Endothelial cell (in vitro differentiated cells): ENCODE results near the gene DES. TPM values are rescaled to one million over a fixed set of nuclear protein-coding genes. Genes with fewer than 3 reads are reported as not detected.

Experiments used
- DNase-seq: peaks from one replicate; pipeline ENCODE4 v3.0.0; 2021; ENCODE audit warnings: low spot score
- H3K27ac Mint-ChIP-seq: one replicate; pipeline ENCODE4 v1.8.0; 2021; ENCODE audit warnings: mixed read lengths, inconsistent platforms; ENCODE audit not compliant: unreplicated experiment
- H3K27me3 Mint-ChIP-seq: one replicate; pipeline ENCODE4 v1.8.0; 2021; ENCODE audit warnings: mild to moderate bottlenecking, moderate library complexity, mixed read lengths, inconsistent platforms; ENCODE audit not compliant: unreplicated experiment
- H3K36me3 Mint-ChIP-seq: one replicate; pipeline ENCODE4 v1.8.0; 2021; ENCODE audit warnings: mild to moderate bottlenecking, low read depth, mixed read lengths, inconsistent platforms; ENCODE audit not compliant: unreplicated experiment
- H3K4me1 Mint-ChIP-seq: one replicate; pipeline ENCODE4 v1.8.0; 2021; ENCODE audit warnings: mild to moderate bottlenecking, mixed read lengths, inconsistent platforms; ENCODE audit not compliant: unreplicated experiment
- H3K4me3 Mint-ChIP-seq: one replicate; pipeline ENCODE4 v1.8.0; 2021; ENCODE audit warnings: mild to moderate bottlenecking, mixed read lengths, inconsistent platforms; ENCODE audit not compliant: unreplicated experiment
- H3K9me3 Mint-ChIP-seq: one replicate; pipeline ENCODE4 v1.8.0; 2021; ENCODE audit warnings: mixed read lengths, inconsistent platforms; ENCODE audit not compliant: unreplicated experiment
- total RNA-seq: library from RNA; stranded (reverse); fragmentation: NEBNext Ultra II Directional; extraction: Animal tissue kit (Norgen Biotek cat#: 25700); gene quantifications from one replicate; pipeline ENCODE4 v1.2.1, GENCODE V29; 2021; ENCODE audit not compliant: unreplicated experiment
- TF ChIP-seq, protein P1 (sequence below): fragments of 200-600 bp; sonication (generic); IDR thresholded peaks from one replicate; pipeline ENCODE4 v1.5.0; 2021; ENCODE audit warnings: antibody characterized with exemption; ENCODE audit not compliant: unreplicated experiment

DES gene
- total RNA-seq, 1 donor from 2014 or later: 0.10 TPM

- TF ChIP-seq, protein P1, sequence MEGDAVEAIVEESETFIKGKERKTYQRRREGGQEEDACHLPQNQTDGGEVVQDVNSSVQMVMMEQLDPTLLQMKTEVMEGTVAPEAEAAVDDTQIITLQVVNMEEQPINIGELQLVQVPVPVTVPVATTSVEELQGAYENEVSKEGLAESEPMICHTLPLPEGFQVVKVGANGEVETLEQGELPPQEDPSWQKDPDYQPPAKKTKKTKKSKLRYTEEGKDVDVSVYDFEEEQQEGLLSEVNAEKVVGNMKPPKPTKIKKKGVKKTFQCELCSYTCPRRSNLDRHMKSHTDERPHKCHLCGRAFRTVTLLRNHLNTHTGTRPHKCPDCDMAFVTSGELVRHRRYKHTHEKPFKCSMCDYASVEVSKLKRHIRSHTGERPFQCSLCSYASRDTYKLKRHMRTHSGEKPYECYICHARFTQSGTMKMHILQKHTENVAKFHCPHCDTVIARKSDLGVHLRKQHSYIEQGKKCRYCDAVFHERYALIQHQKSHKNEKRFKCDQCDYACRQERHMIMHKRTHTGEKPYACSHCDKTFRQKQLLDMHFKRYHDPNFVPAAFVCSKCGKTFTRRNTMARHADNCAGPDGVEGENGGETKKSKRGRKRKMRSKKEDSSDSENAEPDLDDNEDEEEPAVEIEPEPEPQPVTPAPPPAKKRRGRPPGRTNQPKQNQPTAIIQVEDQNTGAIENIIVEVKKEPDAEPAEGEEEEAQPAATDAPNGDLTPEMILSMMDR: no peak
- H3K9me3 Mint-ChIP-seq: no peaks in the 10 kb centered on the region
Observed at GRCh38 chr2:219386532-219387280, 31.5 kb upstream of the DES start.

DNA sequence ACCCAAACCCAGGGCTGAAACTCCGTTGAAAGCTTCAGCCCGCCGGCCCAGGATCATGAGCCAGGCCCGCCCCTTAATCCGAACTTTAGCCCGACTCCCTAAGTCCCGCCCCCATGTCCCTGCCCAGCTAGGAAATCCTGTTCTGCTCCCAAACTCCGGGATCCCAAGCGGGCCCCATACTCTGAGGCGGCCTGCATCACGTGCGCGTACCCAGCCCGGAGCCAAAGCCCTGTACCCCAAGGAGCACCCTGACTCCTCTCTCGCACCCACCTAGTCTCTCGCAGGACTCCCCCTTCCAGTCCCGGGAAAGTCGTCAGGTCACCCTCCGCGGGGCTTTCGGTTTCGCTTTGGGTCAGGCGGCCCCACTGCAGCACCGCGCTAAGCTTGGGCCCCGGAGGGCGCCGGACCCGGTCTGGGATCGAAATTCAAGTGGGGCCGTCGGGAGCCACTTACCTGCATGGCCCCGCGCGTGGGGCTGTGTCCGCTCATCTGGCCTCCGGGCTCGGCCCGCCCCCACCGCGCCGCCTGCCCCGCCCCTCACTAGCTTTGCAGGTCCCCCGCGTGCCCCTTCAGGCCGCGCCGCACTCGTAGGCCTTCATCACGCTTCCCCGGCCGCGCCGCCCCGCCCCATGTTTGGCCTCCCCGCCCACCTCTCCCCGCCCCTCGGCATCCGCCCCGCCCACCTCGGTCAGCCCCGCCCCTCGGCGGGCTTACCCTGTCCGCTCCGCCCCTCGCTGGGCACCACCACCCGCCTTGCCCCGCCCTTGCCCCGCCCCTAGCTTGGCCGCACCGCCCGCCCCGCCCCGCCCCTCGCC is 30.7 kb upstream of the DES start, which contains the start of gene DNPEP:
Gene DNPEP, minus strand, starts transcription at position 607 of the 815 bp plus-strand sequence. Its CDS starts 118 bp downstream, at position 489.
- TF ChIP-seq, protein P1: no peak
- Mint-ChIP-seq H3K27me3 (peaks cover 8% of the 10 kb centered on the region), H3K4me3 (peak within 1 kb of the TSS; percentile 96), H3K36me3 (peaks cover 18% of the 10 kb centered on the region), H3K27ac (peak within 1 kb of the TSS; percentile 72), H3K4me1 (peaks cover 17% of the 10 kb centered on the region), H3K9me3 (no peaks in the 10 kb centered on the region)
- peak; percentile 99 for DNase-seq

More at GRCh38 chr2:219386532-219387280, 31.5 kb upstream of the DES start:
- Mint-ChIP-seq H3K27ac (peak overlapping the region; percentile 72), H3K27me3 (peaks cover 10% of the 10 kb centered on the region), H3K4me3 (peak overlapping the region; percentile 96), H3K36me3 (peaks cover 23% of the 10 kb centered on the region), H3K4me1 (peaks cover 17% of the 10 kb centered on the region)
- no peak for DNase-seq

DNA sequence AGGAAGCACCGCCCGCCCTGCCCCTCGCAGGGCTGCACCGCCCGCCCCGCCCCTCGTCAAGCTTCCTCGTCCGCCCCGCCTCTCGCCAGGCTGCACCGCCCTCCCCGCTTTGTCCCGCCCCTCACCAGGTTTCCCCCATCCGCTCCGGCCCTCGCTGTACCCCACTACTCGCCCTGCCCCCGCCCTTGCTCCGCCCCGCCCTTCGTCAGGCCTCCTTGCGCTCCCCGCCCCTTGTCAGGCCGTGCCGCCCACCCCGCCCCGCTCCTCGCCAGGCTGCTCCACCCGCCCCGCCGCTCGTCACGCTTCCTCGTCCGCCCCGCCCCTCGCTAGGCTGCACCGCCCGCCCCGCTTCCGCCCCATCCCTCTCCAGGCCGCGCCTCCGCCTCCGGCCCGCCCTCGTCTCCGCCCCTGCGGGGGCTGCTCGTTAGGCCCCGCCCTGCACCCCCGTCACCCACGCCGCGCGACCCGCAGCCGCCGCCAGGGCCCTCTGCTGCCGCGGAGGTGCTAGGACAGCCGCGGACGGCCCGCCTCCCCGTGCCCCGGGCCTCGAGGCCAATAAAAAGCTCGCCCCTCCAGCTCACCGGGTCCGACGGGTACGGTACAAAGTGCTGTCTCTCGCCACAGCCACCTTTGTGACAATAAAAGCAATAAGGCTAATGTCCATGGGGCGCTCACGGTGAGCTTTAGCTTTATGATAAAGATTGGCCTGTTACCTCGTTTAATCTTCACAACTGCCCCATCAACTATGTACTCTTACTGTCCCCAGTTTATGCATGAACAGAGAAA is 29.9 kb upstream of the DES start:
- TF ChIP-seq, protein P1: peak; percentile 33
- H3K27ac Mint-ChIP-seq: peak overlapping the region; percentile 4
- H3K4me1 Mint-ChIP-seq: peaks cover 16% of the 10 kb centered on the region
- H3K9me3 Mint-ChIP-seq: no peaks in the 10 kb centered on the region
- peak overlapping the region; percentile 80 for H3K4me3 Mint-ChIP-seq
- H3K36me3 Mint-ChIP-seq: peaks cover 15% of the 10 kb centered on the region
- peaks cover 8% of the 10 kb centered on the region for H3K27me3 Mint-ChIP-seq
- peak; percentile 98 for DNase-seq

DNA sequence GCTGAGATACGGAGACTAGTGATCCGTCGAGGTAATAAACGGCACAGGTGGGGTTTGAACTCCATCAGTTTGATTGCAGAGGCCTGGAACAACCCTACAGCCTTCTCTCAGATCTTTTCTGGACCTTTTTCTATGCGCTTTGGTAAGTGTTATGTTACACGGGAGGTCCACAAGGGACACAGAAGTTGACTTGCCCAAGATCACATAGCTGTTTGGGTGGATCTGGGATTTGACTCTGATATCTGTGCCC is 29.3 kb upstream of the DES start:
- TF ChIP-seq, protein P1: no peak
- peaks cover 9% of the 10 kb centered on the region for H3K36me3 Mint-ChIP-seq
- no peaks in the 10 kb centered on the region for H3K9me3 Mint-ChIP-seq
- DNase-seq: no peak
- peak overlapping the region; percentile 4 for H3K27ac Mint-ChIP-seq
- peak overlapping the region; percentile 80 for H3K4me3 Mint-ChIP-seq
- H3K27me3 Mint-ChIP-seq: peaks cover 7% of the 10 kb centered on the region
- H3K4me1 Mint-ChIP-seq: peaks cover 12% of the 10 kb centered on the region
